Endothelial cell of umbilical vein (primary cell): ENCODE results near the gene FAM98B. TPM values are rescaled to one million over a fixed set of nuclear protein-coding genes. Genes with fewer than 3 reads are reported as not detected.

Experiments used
- BruUV-seq: library from RNA; stranded (reverse); fragments of 400-500 nt; replicated peaks from 2 replicates; lab custom pipeline; 2021; lab: Mats Ljungman, UMichigan
- CTCF ChIA-PET: fragments of 300-600, 350-600 bp; sonication (Branson Sonifier 250); formaldehyde crosslinking; loops from one replicate; lab custom pipeline; 2021; ENCODE audit warnings: antibody characterized with exemption, inconsistent platforms; lab: Charles Lee
- POLR2A ChIA-PET: fragments of 300-600, 350-600 bp; sonication (Branson Sonifier 250); formaldehyde crosslinking; loops from one replicate; lab custom pipeline; 2021; ENCODE audit warnings: antibody characterized with exemption, inconsistent platforms; lab: Charles Lee
- DNase-seq: peaks from one replicate; pipeline ENCODE4 v3.0.0-alpha.2; 2011; ENCODE audit warnings: low read depth, low spot score
- FAIRE-seq: peaks from 2 replicates; lab custom pipeline; 2011; peaks lifted over from hg19 to GRCh38; lab: Jason Lieb, UNC
- H2AFZ ChIP-seq: 2 replicates; pipeline ENCODE4 v1.6.0; 2012; ENCODE audit warnings: low read depth, low read length, control low read depth, inconsistent platforms
- H3K27ac ChIP-seq: 2 replicates; pipeline ENCODE4 v1.5.1; 2011; ENCODE audit warnings: low read depth, mild to moderate bottlenecking, control low read depth, low read length, moderate library complexity; ENCODE audit not compliant: insufficient read depth
- H3K27me3 ChIP-seq, 2 experiments: 2 replicates each; pipeline versions ENCODE4 v1.6.0 to v1.6.1; 2011; ENCODE audit warnings: low read length in 2 of 2, mixed read lengths in 1 of 2; ENCODE audit not compliant: control insufficient read depth in 2 of 2, insufficient read depth in 2 of 2
- H3K36me3 ChIP-seq, 2 experiments: 2 replicates in 1 of 2; 3 replicates in 1 of 2; pipeline ENCODE4 v1.5.1; 2011; ENCODE audit warnings: low read length in 2 of 2, mild to moderate bottlenecking in 1 of 2, moderate library complexity in 1 of 2; ENCODE audit not compliant: control insufficient read depth in 2 of 2, insufficient read depth in 2 of 2; ENCODE audit errors: extremely low read depth in 1 of 2
- H3K4me1 ChIP-seq: 3 replicates; pipeline ENCODE4 v1.5.1; 2011; ENCODE audit warnings: mild to moderate bottlenecking, low read length; ENCODE audit not compliant: control insufficient read depth, insufficient read depth; ENCODE audit errors: extremely low read depth
- H3K4me2 ChIP-seq: 2 replicates; pipeline ENCODE4 v1.6.1; 2011; ENCODE audit warnings: low read length, control low read depth, mixed read lengths; ENCODE audit not compliant: insufficient read depth
- H3K4me3 ChIP-seq, 3 experiments: fragments of 200-600 bp in 1 of 3; sonication (generic), shearing (Covaris generic) in 1 of 3; replicated peaks in 1 of 3; 2 replicates each; pipeline ENCODE4 v1.5.1; 2011 to 2016; ENCODE audit warnings: control low read depth in 3 of 3, low read length in 3 of 3, mild to moderate bottlenecking in 2 of 3, inconsistent platforms in 1 of 3, low read depth in 1 of 3, moderate library complexity in 1 of 3; ENCODE audit not compliant: insufficient read depth in 1 of 3
- H3K79me2 ChIP-seq: 2 replicates; pipeline ENCODE4 v1.6.0; 2012; ENCODE audit warnings: low read length, inconsistent platforms; ENCODE audit not compliant: control insufficient read depth, insufficient read depth
- H3K9ac ChIP-seq: replicated peaks from 2 replicates; pipeline ENCODE3; 2011; ENCODE audit warnings: low read length, control low read depth; ENCODE audit not compliant: insufficient read depth; ENCODE audit errors: extremely low read depth
- H3K9me1 ChIP-seq: replicated peaks from 3 replicates; pipeline ENCODE4 v1.6.0; 2011; ENCODE audit warnings: mild to moderate bottlenecking, low read length; ENCODE audit not compliant: control insufficient read depth, insufficient read depth; ENCODE audit errors: extremely low read depth
- H3K9me3 ChIP-seq: replicated peaks from 2 replicates; pipeline ENCODE4 v1.5.1; 2012; ENCODE audit warnings: low read length, inconsistent platforms; ENCODE audit not compliant: control insufficient read depth, insufficient read depth
- H4K20me1 ChIP-seq: replicated peaks from 2 replicates; pipeline ENCODE3; 2011; ENCODE audit warnings: mild to moderate bottlenecking, low read length; ENCODE audit not compliant: control insufficient read depth, insufficient read depth; ENCODE audit errors: extremely low read depth
- CTCF ChIP-seq, 2 donors: IDR thresholded peaks; 1 replicate in 1 of 2; 2 replicates in 1 of 2; pipeline ENCODE4 v1.5.1; 2011; ENCODE audit warnings: low read length in 2 of 2, mild to moderate bottlenecking in 2 of 2, moderate library complexity in 2 of 2, control low read depth in 1 of 2, inconsistent platforms in 1 of 2, low read depth in 1 of 2; ENCODE audit not compliant: insufficient read depth in 1 of 2; ENCODE audit errors: extremely low read depth in 1 of 2
- EZH2 ChIP-seq: IDR thresholded peaks from 2 replicates; pipeline ENCODE4 v1.6.1; 2012; ENCODE audit warnings: borderline replicate concordance, low read depth, mild to moderate bottlenecking, moderate library complexity, low read length, inconsistent platforms; ENCODE audit not compliant: severe bottlenecking
- FOS ChIP-seq: IDR thresholded peaks from 2 replicates; pipeline ENCODE4 v1.6.1; 2011; ENCODE audit warnings: mild to moderate bottlenecking, low read length, moderate library complexity, borderline replicate concordance; ENCODE audit not compliant: insufficient read depth
- GATA2 ChIP-seq: IDR thresholded peaks from 2 replicates; pipeline ENCODE4 v1.7.0; 2011; ENCODE audit warnings: low read depth, mild to moderate bottlenecking, moderate library complexity, mixed read lengths, low read length; ENCODE audit not compliant: insufficient read length, insufficient read depth
- JUN ChIP-seq: IDR thresholded peaks from 2 replicates; pipeline ENCODE4 v1.6.1; 2011; ENCODE audit warnings: borderline replicate concordance, low read depth; ENCODE audit not compliant: insufficient read length, insufficient read depth
- MAX ChIP-seq: IDR thresholded peaks from 2 replicates; pipeline ENCODE4 v1.6.1; 2011; ENCODE audit not compliant: insufficient read depth, insufficient read length
- MYC ChIP-seq: IDR thresholded peaks from one replicate; pipeline ENCODE4 v1.6.1; 2011; ENCODE audit warnings: mild to moderate bottlenecking, low read depth, low read length
- POLR2A ChIP-seq: IDR thresholded peaks from 2 replicates; pipeline ENCODE4 v1.6.1; 2012; ENCODE audit warnings: low read depth, mild to moderate bottlenecking, control low read depth, low read length
- POLR2AphosphoS5 ChIP-seq: IDR thresholded peaks from 2 replicates; pipeline ENCODE4 v1.6.1; 2012; ENCODE audit warnings: low read depth, mild to moderate bottlenecking, control low read depth, low read length, moderate library complexity; ENCODE audit not compliant: insufficient read depth
- dilution Hi-C: fragments of 300-500 bp; cut with MboI; formaldehyde crosslinking; loops from one replicate; pipeline ENCODE4 v1.15.0; 2019; ENCODE audit warnings: low sequenced_read_pairs; ENCODE audit not compliant: extremely low pct_ligation_motif_present
- intact Hi-C: fragments of 100-400 bp; cut with micrococcal nuclease; formaldehyde crosslinking; loops from one replicate; pipeline ENCODE4 v1.10.0; 2022
- polyA plus RNA-seq, 4 experiments: library from polyadenylated mRNA; depleted of rRNA in 3 of 4; stranded (reverse) in 3 of 4; unstranded in 1 of 4; fragments of >200 nt; gene quantifications; 2 replicates each; pipeline versions ENCODE4 v1.2.1 to v1.2.3, GENCODE V29; 2011 to 2012; ENCODE audit warnings: missing spikeins in 1 of 4
- total RNA-seq: library from RNA; stranded (reverse); gene quantifications from 2 replicates; pipeline ENCODE4 v1.2.3, GENCODE V29; 2021

Gene FAM98B
- total and polyA plus RNA-seq, 2 donors (not counting 3 experiments of a cell fraction or from before 2014, with no cell fraction given) = 4.2 to 22.3 TPM

GRCh38 chr15:38520035-38520434 lies 66.1 kb downstream of the FAM98B start:
- BruUV-seq = no TSS peak
- dilution Hi-C loops (no loop called here), intact Hi-C loops (no loop called here)
- H3K4me1 ChIP-seq = no peaks in the 10 kb centered on the region
- H3K9ac ChIP-seq = no peak overlapping the region
- no peak overlapping the region for H2AFZ ChIP-seq
- ChIA-PET CTCF (interaction anchor here (1.2 to 2.7 kb wide), 4 partner anchors 11 to 180 kb away, joined by 3 to 8 read pairs (median 4); no protein-coding TSS in a partner anchor), POLR2A (no interaction called here)
- H3K27me3 ChIP-seq = peaks cover 13 to 43% of the 10 kb centered on the region in 2 experiments
- no peak overlapping the region for H3K4me2 ChIP-seq
- TF ChIP-seq FOS (no peak), MAX (no peak), EZH2 (no peak), POLR2AphosphoS5 (no peak), GATA2 (no peak)
- no peak for DNase-seq
- H3K79me2 ChIP-seq = no peaks in the 10 kb centered on the region
- no peaks in the 10 kb centered on the region for H3K36me3 ChIP-seq
- H3K27ac ChIP-seq = no peak overlapping the region
- no peak overlapping the region for H3K4me3 ChIP-seq
- no peak for FAIRE-seq
- H3K9me3 ChIP-seq = no peaks in the 10 kb centered on the region
- no peaks in the 10 kb centered on the region for H4K20me1 ChIP-seq
- no peaks in the 10 kb centered on the region for H3K9me1 ChIP-seq

- dilution Hi-C loops (no loop called here), intact Hi-C loops (no loop called here)
- DNase-seq = no peak
- no peaks in the 10 kb centered on the region for H3K4me1 ChIP-seq
- H2AFZ ChIP-seq = no peak overlapping the region
- peaks cover 12 to 43% of the 10 kb centered on the region in 2 experiments for H3K27me3 ChIP-seq
- no peaks in the 10 kb centered on the region for H3K9me1 ChIP-seq
- TF ChIP-seq MYC = no peak
- TF ChIP-seq GATA2 = no peak
- no peak for TF ChIP-seq JUN
- TF ChIP-seq POLR2AphosphoS5 = no peak
- TF ChIP-seq MAX = no peak
- no peak for TF ChIP-seq EZH2
- TF ChIP-seq CTCF (IDR thresholded peaks at IDR 0.05; ENCODE audit: extremely low read depth in 1 of 2, insufficient read depth in 1 of 2, low read depth in 1 of 2, low read length in 2 of 2) = no peak
- TF ChIP-seq POLR2A = no peak
- no peak for TF ChIP-seq FOS
- ChIA-PET CTCF (interaction anchor here (1.2 to 2.7 kb wide), 5 partner anchors 10 to 178 kb away, joined by 3 to 8 read pairs (median 4); partner anchors contain the start of gene RASGRP1), POLR2A (no interaction called here)
- no TSS peak for BruUV-seq
- H3K4me2 ChIP-seq = no peak overlapping the region
- no peak for FAIRE-seq
- H3K27ac ChIP-seq = no peak overlapping the region
- no peak overlapping the region for H3K4me3 ChIP-seq
- no peaks in the 10 kb centered on the region for H3K9me3 ChIP-seq
- H3K36me3 ChIP-seq = no peaks in the 10 kb centered on the region
- H4K20me1 ChIP-seq = no peaks in the 10 kb centered on the region
- H3K79me2 ChIP-seq = no peaks in the 10 kb centered on the region
- no peak overlapping the region for H3K9ac ChIP-seq
Measured at GRCh38 chr15:38521316-38521715, 67.4 kb downstream of the FAM98B start.
